ENCODE data around the gene CDH23. TPM values are rescaled to one million over a fixed set of nuclear protein-coding genes. Genes with fewer than 3 reads are reported as not detected.

CDH23 gene
- total and polyA plus RNA-seq, 9 of the 15 experiments (the other 6 are each of a cell fraction or from before 2014, with no cell fraction given), result 0.18 to 1.2 (median 0.47) TPM

GRCh38 chr10:71747039-71747531, 350.4 kb downstream of the CDH23 start (continued):
- TF ChIP-seq HMG20B (CRISPR knock-in tag; IDR thresholded peaks at IDR 0.05) (0 out of 2 replicates have a peak, but pooled peaks have one; percentile 11), ZNF655 (CRISPR knock-in tag; IDR thresholded peaks at IDR 0.05) (0 out of 2 replicates have a peak, but pooled peaks have one; percentile 45), RB1 (IDR thresholded peaks at IDR 0.05; ENCODE audit: low read depth) (no peak), MXD1 (CRISPR knock-in tag; IDR thresholded peaks at IDR 0.05; ENCODE audit: borderline replicate concordance, poor library complexity, severe bottlenecking) (no peak), ATF1 (CRISPR knock-in tag; IDR thresholded peaks at IDR 0.05) (no peak), ATF1 (tag; IDR thresholded peaks at IDR 0.05) (no peak), MLX (CRISPR knock-in tag; conservative IDR thresholded peaks at IDR 0.05) (peak in 1 of 2 experiments; percentile 31; a peak in 2 of 4 replicates), PHTF2 (CRISPR knock-in tag; IDR thresholded peaks at IDR 0.05) (no peak), MITF (IDR thresholded peaks at IDR 0.05) (no peak), FOXK1 (CRISPR knock-in tag; IDR thresholded peaks at IDR 0.05; ENCODE audit: borderline replicate concordance) (no peak), HIVEP1 (CRISPR knock-in tag; IDR thresholded peaks at IDR 0.05) (no peak), GMEB1 (CRISPR knock-in tag; IDR thresholded peaks at IDR 0.05) (0 out of 2 replicates have a peak, but pooled peaks have one; percentile 15), MEF2D (tag; conservative IDR thresholded peaks at IDR 0.05; ENCODE audit: low read depth) (no peak), E2F1 (CRISPR knock-in tag; IDR thresholded peaks at IDR 0.05) (peak; percentile 68; the same call in 1 of the 2 replicates), TAF1 (IDR thresholded peaks at IDR 0.05; ENCODE audit: control insufficient read depth, extremely low read depth, insufficient read depth, low read length, severe bottlenecking) (no peak), TAF7 (tag; IDR thresholded peaks at IDR 0.05) (no peak; the same call in 1 of the 2 replicates), BDP1 (IDR thresholded peaks at IDR 0.05; ENCODE audit: insufficient read depth, insufficient read length) (no peak), CBX1 (IDR thresholded peaks at IDR 0.05; ENCODE audit: low read depth) (no peak), NONO (IDR thresholded peaks at IDR 0.05; ENCODE audit: low read depth in 2 of 2, low read length in 1 of 2) (no peak)
